ENCODE results near the gene HSP90AA1.

Gene HSP90AA1

DNA sequence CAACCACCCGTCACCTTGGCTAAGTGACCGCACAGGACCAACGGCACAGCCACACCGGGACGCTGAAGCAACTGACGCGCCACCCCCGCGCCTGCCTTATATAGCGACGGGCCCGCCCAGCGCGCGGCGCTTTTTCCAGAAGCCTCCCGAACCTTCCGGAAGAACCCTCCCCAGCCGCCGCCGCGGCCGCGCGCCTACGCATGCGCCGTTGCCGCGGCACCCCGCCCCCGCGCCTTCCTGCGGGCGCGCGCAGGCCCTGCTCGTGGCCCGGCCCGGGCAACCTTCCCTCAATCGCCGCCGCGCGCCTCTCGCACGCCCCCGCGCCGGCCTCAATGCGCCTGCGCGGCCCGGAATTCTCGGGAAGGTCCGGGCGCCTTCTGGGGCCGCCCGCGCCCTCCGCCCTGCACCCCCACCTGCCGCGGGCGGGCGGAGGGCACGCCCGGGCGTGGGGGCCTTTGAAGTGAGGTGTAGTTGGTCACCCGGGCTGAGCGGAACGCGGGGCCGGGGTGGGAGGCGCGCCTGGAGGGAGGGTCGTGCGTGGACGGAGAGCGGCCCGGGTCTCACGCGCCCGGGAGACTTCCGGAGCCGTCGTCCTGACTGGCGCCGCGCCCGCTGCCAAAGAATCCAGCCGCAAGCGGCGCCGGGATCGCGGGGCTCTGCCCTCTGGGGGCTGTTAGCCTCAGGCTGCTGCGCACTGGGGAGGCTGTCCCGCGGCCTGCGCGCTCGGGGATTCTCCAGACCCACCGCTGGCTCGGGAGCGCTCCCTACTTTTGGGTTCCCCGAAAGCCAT, at the start of gene HSP90AA1:
HSP90AA1 (minus strand) TSS at position 73 of the 790 bp plus-strand sequence. CDS start 666 bp downstream, outside the sequence.
- TF ChIP-seq ZBTB7A (IDR thresholded peaks at IDR 0.05; ENCODE audit: low read depth), result peak; percentile 90
- TF ChIP-seq, protein P1, sequence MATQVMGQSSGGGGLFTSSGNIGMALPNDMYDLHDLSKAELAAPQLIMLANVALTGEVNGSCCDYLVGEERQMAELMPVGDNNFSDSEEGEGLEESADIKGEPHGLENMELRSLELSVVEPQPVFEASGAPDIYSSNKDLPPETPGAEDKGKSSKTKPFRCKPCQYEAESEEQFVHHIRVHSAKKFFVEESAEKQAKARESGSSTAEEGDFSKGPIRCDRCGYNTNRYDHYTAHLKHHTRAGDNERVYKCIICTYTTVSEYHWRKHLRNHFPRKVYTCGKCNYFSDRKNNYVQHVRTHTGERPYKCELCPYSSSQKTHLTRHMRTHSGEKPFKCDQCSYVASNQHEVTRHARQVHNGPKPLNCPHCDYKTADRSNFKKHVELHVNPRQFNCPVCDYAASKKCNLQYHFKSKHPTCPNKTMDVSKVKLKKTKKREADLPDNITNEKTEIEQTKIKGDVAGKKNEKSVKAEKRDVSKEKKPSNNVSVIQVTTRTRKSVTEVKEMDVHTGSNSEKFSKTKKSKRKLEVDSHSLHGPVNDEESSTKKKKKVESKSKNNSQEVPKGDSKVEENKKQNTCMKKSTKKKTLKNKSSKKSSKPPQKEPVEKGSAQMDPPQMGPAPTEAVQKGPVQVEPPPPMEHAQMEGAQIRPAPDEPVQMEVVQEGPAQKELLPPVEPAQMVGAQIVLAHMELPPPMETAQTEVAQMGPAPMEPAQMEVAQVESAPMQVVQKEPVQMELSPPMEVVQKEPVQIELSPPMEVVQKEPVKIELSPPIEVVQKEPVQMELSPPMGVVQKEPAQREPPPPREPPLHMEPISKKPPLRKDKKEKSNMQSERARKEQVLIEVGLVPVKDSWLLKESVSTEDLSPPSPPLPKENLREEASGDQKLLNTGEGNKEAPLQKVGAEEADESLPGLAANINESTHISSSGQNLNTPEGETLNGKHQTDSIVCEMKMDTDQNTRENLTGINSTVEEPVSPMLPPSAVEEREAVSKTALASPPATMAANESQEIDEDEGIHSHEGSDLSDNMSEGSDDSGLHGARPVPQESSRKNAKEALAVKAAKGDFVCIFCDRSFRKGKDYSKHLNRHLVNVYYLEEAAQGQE (IDR thresholded peaks at IDR 0.05; ENCODE audit: low read depth), result no peak
- TF ChIP-seq TCF12 (IDR thresholded peaks at IDR 0.05; ENCODE audit: low read depth), result no peak; the same call in 1 of the 2 replicates
- TF ChIP-seq TEAD4 (IDR thresholded peaks at IDR 0.05), result peak; percentile 4; the same call in 1 of the 2 replicates
- TF ChIP-seq MAX (IDR thresholded peaks at IDR 0.05), result peak; percentile 79
- TF ChIP-seq YY1 (IDR thresholded peaks at IDR 0.05; ENCODE audit: low read depth), result peak; percentile 59; the same call in 1 of the 2 replicates
- peak; percentile 82 for TF ChIP-seq EGR1 (IDR thresholded peaks at IDR 0.05)
- TF ChIP-seq TAF1 (IDR thresholded peaks at IDR 0.05; ENCODE audit: low read depth), result peak; percentile 73
- no peak for TF ChIP-seq EP300 (IDR thresholded peaks at IDR 0.05; ENCODE audit: borderline replicate concordance)
- 0 out of 2 replicates have a peak, but pooled peaks have one; percentile 72 for TF ChIP-seq NFIC (IDR thresholded peaks at IDR 0.05)
- TF ChIP-seq FOXM1 (IDR thresholded peaks at IDR 0.05; ENCODE audit: borderline replicate concordance, low read depth), result no peak
- TF ChIP-seq, protein P2, sequence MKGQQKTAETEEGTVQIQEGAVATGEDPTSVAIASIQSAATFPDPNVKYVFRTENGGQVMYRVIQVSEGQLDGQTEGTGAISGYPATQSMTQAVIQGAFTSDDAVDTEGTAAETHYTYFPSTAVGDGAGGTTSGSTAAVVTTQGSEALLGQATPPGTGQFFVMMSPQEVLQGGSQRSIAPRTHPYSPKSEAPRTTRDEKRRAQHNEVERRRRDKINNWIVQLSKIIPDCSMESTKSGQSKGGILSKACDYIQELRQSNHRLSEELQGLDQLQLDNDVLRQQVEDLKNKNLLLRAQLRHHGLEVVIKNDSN (IDR thresholded peaks at IDR 0.05), result no peak
- no peak for TF ChIP-seq RAD21 (IDR thresholded peaks at IDR 0.05; ENCODE audit: low read depth)
- no peak for TF ChIP-seq CREB1 (IDR thresholded peaks at IDR 0.05; ENCODE audit: low read depth)
- no peak; the same call in 1 of the 2 replicates for TF ChIP-seq CEBPB (IDR thresholded peaks at IDR 0.05)

GRCh38 chr14:102131741-102132140, 44.9 kb upstream of the HSP90AA1 start:
- TF ChIP-seq TCF12 (IDR thresholded peaks at IDR 0.05; ENCODE audit: low read depth), result no peak
- TF ChIP-seq YY1 (IDR thresholded peaks at IDR 0.05; ENCODE audit: low read depth), result no peak
- no peak for TF ChIP-seq ZBTB7A (IDR thresholded peaks at IDR 0.05; ENCODE audit: low read depth)

GRCh38 chr14:102126807-102127455, 40.1 kb upstream of the HSP90AA1 start:
- TF ChIP-seq TAF1 (IDR thresholded peaks at IDR 0.05; ENCODE audit: low read depth), result no peak
- no peak for TF ChIP-seq FOXM1 (IDR thresholded peaks at IDR 0.05; ENCODE audit: borderline replicate concordance, low read depth)
- no peak for TF ChIP-seq CEBPB (IDR thresholded peaks at IDR 0.05)
- no peak for TF ChIP-seq CREB1 (IDR thresholded peaks at IDR 0.05; ENCODE audit: low read depth)

- no peak for TF ChIP-seq MAX (IDR thresholded peaks at IDR 0.05)
- no peak for TF ChIP-seq TCF12 (IDR thresholded peaks at IDR 0.05; ENCODE audit: low read depth)
- no peak for TF ChIP-seq NFIC (IDR thresholded peaks at IDR 0.05)
- no peak for TF ChIP-seq CREB1 (IDR thresholded peaks at IDR 0.05; ENCODE audit: low read depth)
- no peak for TF ChIP-seq RAD21 (IDR thresholded peaks at IDR 0.05; ENCODE audit: low read depth)
- TF ChIP-seq, protein P1 (IDR thresholded peaks at IDR 0.05; ENCODE audit: low read depth), result no peak
Measured at GRCh38 chr14:102125546-102125945, 38.7 kb upstream of the HSP90AA1 start.

DNA sequence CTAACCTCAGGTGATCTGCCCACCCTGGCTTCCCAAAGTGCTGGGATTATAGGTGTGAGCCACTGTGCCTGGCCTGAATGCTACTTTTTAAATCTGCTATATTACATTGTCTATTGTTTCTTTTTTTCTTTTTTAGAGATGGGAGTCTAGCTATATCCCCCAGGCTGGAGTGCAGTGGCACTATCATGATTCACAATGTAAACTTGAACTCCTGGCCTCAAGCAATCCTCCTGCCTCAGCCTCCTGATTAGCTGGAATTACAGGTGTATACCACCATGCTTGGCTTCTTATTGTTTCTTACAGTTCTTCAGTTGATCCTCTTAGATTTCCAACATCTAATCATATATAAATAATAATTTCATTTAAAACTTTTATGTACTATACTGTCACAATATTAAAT, 37.6 kb upstream of the HSP90AA1 start:
- TF ChIP-seq, protein P1 (IDR thresholded peaks at IDR 0.05; ENCODE audit: low read depth), result no peak
- TF ChIP-seq TEAD4 (IDR thresholded peaks at IDR 0.05) (no peak), EP300 (IDR thresholded peaks at IDR 0.05; ENCODE audit: borderline replicate concordance) (no peak), CEBPB (IDR thresholded peaks at IDR 0.05) (no peak), MAX (IDR thresholded peaks at IDR 0.05) (no peak), EGR1 (IDR thresholded peaks at IDR 0.05) (no peak), YY1 (IDR thresholded peaks at IDR 0.05; ENCODE audit: low read depth) (no peak), TCF12 (IDR thresholded peaks at IDR 0.05; ENCODE audit: low read depth) (no peak), CREB1 (IDR thresholded peaks at IDR 0.05; ENCODE audit: low read depth) (no peak), RAD21 (IDR thresholded peaks at IDR 0.05; ENCODE audit: low read depth) (no peak), TAF1 (IDR thresholded peaks at IDR 0.05; ENCODE audit: low read depth) (no peak), ZBTB7A (IDR thresholded peaks at IDR 0.05; ENCODE audit: low read depth) (no peak), NFIC (IDR thresholded peaks at IDR 0.05) (no peak), FOXM1 (IDR thresholded peaks at IDR 0.05; ENCODE audit: borderline replicate concordance, low read depth) (no peak)
- TF ChIP-seq, protein P2 (IDR thresholded peaks at IDR 0.05), result no peak
